ENCODE measurements around the gene PFDN6.

GRCh38 chr6:33289784-33290315 is 449 bp downstream of the PFDN6 start:
- TF ChIP-seq TCF7L2 (IDR thresholded peaks at IDR 0.05; ENCODE audit: borderline replicate concordance, extremely low read depth, insufficient read depth, insufficient read length) (no peak), YY1 (IDR thresholded peaks at IDR 0.05; ENCODE audit: extremely low read depth, insufficient replicate concordance, low read depth, low read length) (no peak), POLR2A (IDR thresholded peaks at IDR 0.05; ENCODE audit: borderline replicate concordance, extremely low read depth, insufficient read depth, insufficient read length) (no peak), JUND (IDR thresholded peaks at IDR 0.05) (no peak), RAD21 (IDR thresholded peaks at IDR 0.05; ENCODE audit: low read depth) (no peak), EZH2 (IDR thresholded peaks at IDR 0.05) (no peak), SRF (IDR thresholded peaks at IDR 0.05; ENCODE audit: low read depth) (no peak), SP1 (IDR thresholded peaks at IDR 0.05; ENCODE audit: low read depth) (no peak), ZNF274 (IDR thresholded peaks at IDR 0.05; ENCODE audit: low read depth, low read length) (no peak)
- TF ChIP-seq, protein P1, sequence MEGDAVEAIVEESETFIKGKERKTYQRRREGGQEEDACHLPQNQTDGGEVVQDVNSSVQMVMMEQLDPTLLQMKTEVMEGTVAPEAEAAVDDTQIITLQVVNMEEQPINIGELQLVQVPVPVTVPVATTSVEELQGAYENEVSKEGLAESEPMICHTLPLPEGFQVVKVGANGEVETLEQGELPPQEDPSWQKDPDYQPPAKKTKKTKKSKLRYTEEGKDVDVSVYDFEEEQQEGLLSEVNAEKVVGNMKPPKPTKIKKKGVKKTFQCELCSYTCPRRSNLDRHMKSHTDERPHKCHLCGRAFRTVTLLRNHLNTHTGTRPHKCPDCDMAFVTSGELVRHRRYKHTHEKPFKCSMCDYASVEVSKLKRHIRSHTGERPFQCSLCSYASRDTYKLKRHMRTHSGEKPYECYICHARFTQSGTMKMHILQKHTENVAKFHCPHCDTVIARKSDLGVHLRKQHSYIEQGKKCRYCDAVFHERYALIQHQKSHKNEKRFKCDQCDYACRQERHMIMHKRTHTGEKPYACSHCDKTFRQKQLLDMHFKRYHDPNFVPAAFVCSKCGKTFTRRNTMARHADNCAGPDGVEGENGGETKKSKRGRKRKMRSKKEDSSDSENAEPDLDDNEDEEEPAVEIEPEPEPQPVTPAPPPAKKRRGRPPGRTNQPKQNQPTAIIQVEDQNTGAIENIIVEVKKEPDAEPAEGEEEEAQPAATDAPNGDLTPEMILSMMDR (IDR thresholded peaks at IDR 0.05 in 2 of 3, conservative IDR thresholded peaks at IDR 0.05 in 1 of 3; ENCODE audit: borderline replicate concordance in 1 of 3, insufficient read depth in 1 of 3, low read depth in 2 of 3, low read length in 2 of 3): no peak
- TF ChIP-seq, protein P2, sequence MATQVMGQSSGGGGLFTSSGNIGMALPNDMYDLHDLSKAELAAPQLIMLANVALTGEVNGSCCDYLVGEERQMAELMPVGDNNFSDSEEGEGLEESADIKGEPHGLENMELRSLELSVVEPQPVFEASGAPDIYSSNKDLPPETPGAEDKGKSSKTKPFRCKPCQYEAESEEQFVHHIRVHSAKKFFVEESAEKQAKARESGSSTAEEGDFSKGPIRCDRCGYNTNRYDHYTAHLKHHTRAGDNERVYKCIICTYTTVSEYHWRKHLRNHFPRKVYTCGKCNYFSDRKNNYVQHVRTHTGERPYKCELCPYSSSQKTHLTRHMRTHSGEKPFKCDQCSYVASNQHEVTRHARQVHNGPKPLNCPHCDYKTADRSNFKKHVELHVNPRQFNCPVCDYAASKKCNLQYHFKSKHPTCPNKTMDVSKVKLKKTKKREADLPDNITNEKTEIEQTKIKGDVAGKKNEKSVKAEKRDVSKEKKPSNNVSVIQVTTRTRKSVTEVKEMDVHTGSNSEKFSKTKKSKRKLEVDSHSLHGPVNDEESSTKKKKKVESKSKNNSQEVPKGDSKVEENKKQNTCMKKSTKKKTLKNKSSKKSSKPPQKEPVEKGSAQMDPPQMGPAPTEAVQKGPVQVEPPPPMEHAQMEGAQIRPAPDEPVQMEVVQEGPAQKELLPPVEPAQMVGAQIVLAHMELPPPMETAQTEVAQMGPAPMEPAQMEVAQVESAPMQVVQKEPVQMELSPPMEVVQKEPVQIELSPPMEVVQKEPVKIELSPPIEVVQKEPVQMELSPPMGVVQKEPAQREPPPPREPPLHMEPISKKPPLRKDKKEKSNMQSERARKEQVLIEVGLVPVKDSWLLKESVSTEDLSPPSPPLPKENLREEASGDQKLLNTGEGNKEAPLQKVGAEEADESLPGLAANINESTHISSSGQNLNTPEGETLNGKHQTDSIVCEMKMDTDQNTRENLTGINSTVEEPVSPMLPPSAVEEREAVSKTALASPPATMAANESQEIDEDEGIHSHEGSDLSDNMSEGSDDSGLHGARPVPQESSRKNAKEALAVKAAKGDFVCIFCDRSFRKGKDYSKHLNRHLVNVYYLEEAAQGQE (IDR thresholded peaks at IDR 0.05; ENCODE audit: low read depth): no peak
